Spleen (tissue), 11 donors: ENCODE measurements around the gene PLA2G6. TPM values are rescaled to one million over a fixed set of nuclear protein-coding genes. Genes with fewer than 3 reads are reported as not detected.

Source experiments
- DNase-seq: peaks from one replicate; pipeline ENCODE4 v3.0.0-alpha.2; 2020
- H3K27ac ChIP-seq, 8 donors: fragments of 200-600 bp; sonication (generic) in 7 of 8; 1 replicate in 4 of 8; 2 replicates in 4 of 8; pipeline versions ENCODE4 v1.5.0 to v1.8.0; 2016 to 2021; ENCODE audit warnings: inconsistent platforms in 4 of 8, mild to moderate bottlenecking in 4 of 8, moderate library complexity in 1 of 8
- H3K27me3 ChIP-seq, 7 donors: fragments of 200-600 bp; sonication (generic) in 6 of 7; replicated peaks in 1 of 7; 1 replicate in 4 of 7; 2 replicates in 3 of 7; pipeline versions ENCODE4 v1.5.0 to v1.8.0; 2016 to 2021; ENCODE audit warnings: inconsistent platforms in 3 of 7, mild to moderate bottlenecking in 1 of 7
- H3K36me3 ChIP-seq, 6 donors: fragments of 200-600 bp; sonication (generic) in 5 of 6; 1 replicate in 4 of 6; 2 replicates in 2 of 6; pipeline versions ENCODE4 v1.5.0 to v1.8.0; 2016 to 2021; ENCODE audit warnings: inconsistent platforms in 2 of 6
- H3K4me1 ChIP-seq, 6 donors: fragments of 200-600 bp; sonication (generic) in 5 of 6; 1 replicate in 3 of 6; 2 replicates in 3 of 6; pipeline versions ENCODE4 v1.5.0 to v1.8.0; 2016 to 2021; ENCODE audit warnings: inconsistent platforms in 3 of 6
- H3K4me3 ChIP-seq, 8 donors: fragments of 200-600 bp; sonication (generic) in 7 of 8; 1 replicate in 4 of 8; 2 replicates in 4 of 8; pipeline versions ENCODE4 v1.5.0 to v1.8.0; 2016 to 2021; ENCODE audit warnings: inconsistent platforms in 4 of 8, mild to moderate bottlenecking in 4 of 8, moderate library complexity in 2 of 8
- H3K9me3 ChIP-seq, 8 donors: fragments of 200-600 bp; sonication (generic) in 7 of 8; 1 replicate in 4 of 8; 2 replicates in 4 of 8; pipeline versions ENCODE4 v1.5.0 to v1.8.0; 2016 to 2021; ENCODE audit warnings: inconsistent platforms in 4 of 8
- POLR2A ChIP-seq, 3 donors: fragments of 450-650 bp; IDR thresholded peaks; one replicate each; pipeline ENCODE4 v1.5.1; 2017; ENCODE audit warnings: antibody characterized with exemption in 3 of 3, mild to moderate bottlenecking in 1 of 3
- POLR2AphosphoS5 ChIP-seq, 3 donors: sonication (generic); formaldehyde crosslinking; IDR thresholded peaks; one replicate each; pipeline ENCODE4 v1.5.1; 2017; ENCODE audit warnings: antibody characterized with exemption in 3 of 3
- WGBS, 5 donors: extraction: QIAGEN DNeasy Blood & Tissue Kit in 3 of 5; methylation state at CpG; one replicate each; pipeline versions ENCODE4 v1.1.5 to v1.1.7; 2013 to 2018; 5-methylcytosine and 5-hydroxymethylcytosine counted together
- intact Hi-C: fragments of 100-400 bp; cut with DNase I; formaldehyde crosslinking; loops from one replicate; pipeline ENCODE4 v1.15.0; 2023; ENCODE audit warnings: low total_unique reads
- polyA plus RNA-seq, 3 donors: library from polyadenylated mRNA; stranded (reverse); fragments of 200-250 nt; gene quantifications; one replicate each; pipeline ENCODE4 v1.2.1, GENCODE V29; 2013
- total RNA-seq, 7 donors: library from RNA; depleted of rRNA in 3 of 7; stranded (reverse); fragments of >200 nt in 3 of 7; fragmentation: NEBNext Ultra II Directional in 4 of 7; extraction: Animal tissue kit (Norgen Biotek cat#: 25700) in 4 of 7; gene quantifications; one replicate each; pipeline versions ENCODE4 v1.1.0 to v1.2.1, GENCODE V29; 2016 to 2021
- TF ChIP-seq, protein P1 (sequence below), 11 experiments: fragments of 200-600 bp in 7 of 11; fragments of 450-650 bp in 4 of 11; sonication (generic) in 4 of 11; IDR thresholded peaks in 8 of 11; conservative IDR thresholded peaks in 3 of 11; 1 replicate in 7 of 11; 2 replicates in 4 of 11; pipeline versions ENCODE4 v1.4.0 to v1.8.0; 2016 to 2021; ENCODE audit warnings: antibody characterized with exemption in 11 of 11, inconsistent platforms in 4 of 11, mild to moderate bottlenecking in 1 of 11
- donor health status: healthy with polysubstance abuse.
- donor health status: DM: no; HTN: no; CAD: no; lungs with moderate emphysema.
- donor health status: DM: no; HTN: no; CAD: no.
- donor health status: Bipolar disorder and iron deficiency.
- donor health status: healthy.
- donor health status: DM: no; HTN: no; CAD: no.
- donor health status: DM: yes; HTN: yes; CAD: no.

Gene PLA2G6
- total and polyA plus RNA-seq, 10 donors = 18.1 to 60.9 (median 55.8) TPM

GRCh38 chr22:38202437-38203089, 20.9 kb upstream of the PLA2G6 start:
- TF ChIP-seq, protein P1, sequence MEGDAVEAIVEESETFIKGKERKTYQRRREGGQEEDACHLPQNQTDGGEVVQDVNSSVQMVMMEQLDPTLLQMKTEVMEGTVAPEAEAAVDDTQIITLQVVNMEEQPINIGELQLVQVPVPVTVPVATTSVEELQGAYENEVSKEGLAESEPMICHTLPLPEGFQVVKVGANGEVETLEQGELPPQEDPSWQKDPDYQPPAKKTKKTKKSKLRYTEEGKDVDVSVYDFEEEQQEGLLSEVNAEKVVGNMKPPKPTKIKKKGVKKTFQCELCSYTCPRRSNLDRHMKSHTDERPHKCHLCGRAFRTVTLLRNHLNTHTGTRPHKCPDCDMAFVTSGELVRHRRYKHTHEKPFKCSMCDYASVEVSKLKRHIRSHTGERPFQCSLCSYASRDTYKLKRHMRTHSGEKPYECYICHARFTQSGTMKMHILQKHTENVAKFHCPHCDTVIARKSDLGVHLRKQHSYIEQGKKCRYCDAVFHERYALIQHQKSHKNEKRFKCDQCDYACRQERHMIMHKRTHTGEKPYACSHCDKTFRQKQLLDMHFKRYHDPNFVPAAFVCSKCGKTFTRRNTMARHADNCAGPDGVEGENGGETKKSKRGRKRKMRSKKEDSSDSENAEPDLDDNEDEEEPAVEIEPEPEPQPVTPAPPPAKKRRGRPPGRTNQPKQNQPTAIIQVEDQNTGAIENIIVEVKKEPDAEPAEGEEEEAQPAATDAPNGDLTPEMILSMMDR (IDR thresholded peaks at IDR 0.05 in 8 of 11, conservative IDR thresholded peaks at IDR 0.05 in 3 of 11) = peak in 6 of 11 experiments; percentile 7 to 48 (median 26)
- TF ChIP-seq POLR2AphosphoS5 (IDR thresholded peaks at IDR 0.05) = peak; percentile 5 to 55 (median 8)
- no peak for TF ChIP-seq POLR2A (IDR thresholded peaks at IDR 0.05)
- intact Hi-C loops = no loop called here
- peaks cover 8 to 60% (median 37%) of the 10 kb centered on the region in 6 donors for H3K4me1 ChIP-seq
- DNase-seq = peak; percentile 93
- H3K27ac ChIP-seq = peak overlapping the region; percentile 69 to 96 (median 94)
- H3K4me3 ChIP-seq = peak overlapping the region; percentile 66 to 84 (median 70)
- no peaks in the 10 kb centered on the region for H3K36me3 ChIP-seq
- no peaks in the 10 kb centered on the region for H3K9me3 ChIP-seq
- 0 to 1% (median 1%) methylated on average over 24 to 74 of the region's 74 CpGs for WGBS, 5 donors
- no peaks in the 10 kb centered on the region for H3K27me3 ChIP-seq

DNA sequence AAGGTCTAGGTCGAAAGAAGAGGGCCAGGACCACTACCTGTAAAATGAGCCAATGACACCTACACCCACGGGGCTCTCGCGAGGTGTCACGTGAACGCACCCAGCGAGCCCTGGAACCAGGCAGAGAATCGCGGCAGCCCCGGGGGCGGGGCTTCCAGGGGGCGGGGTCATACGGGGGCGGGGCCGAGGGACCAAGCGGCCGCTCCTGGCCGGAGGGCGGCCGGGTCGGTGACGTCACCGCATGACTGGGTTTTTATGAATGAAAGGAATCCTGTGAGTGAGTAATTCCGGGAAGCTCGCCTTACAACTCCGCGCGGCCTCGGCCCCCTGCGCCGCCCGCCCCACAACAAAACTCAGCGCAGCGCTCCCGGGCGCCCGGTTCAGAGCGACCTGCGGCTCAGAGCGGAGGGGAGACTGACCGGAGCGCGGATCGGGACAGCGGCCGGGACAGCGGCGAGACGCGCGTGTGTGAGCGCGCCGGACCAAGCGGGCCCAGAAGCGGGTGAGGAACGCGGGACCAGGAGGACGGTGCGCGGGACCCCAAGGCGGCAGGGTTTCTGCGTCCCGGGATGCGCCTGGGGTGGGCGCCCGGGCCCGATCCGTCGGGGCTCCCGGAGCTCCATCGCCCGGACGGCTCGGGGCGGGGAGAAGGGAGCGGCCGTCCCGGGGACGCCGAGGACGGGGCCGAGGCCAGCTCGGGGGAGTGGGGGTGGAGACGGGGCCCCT, 20.2 kb upstream of the PLA2G6 start, which contains the start of gene MAFF:
TSS of gene MAFF (plus strand) at position 284 of the 726 bp plus-strand sequence. CDS start 11,860 bp downstream, outside the sequence.
- Histone ChIP-seq H3K9me3 (no peaks in the 10 kb centered on the region), H3K36me3 (no peaks in the 10 kb centered on the region), H3K27me3 (no peaks in the 10 kb centered on the region), H3K27ac (peak within 1 kb of the TSS; percentile 69 to 96 (median 94)), H3K4me3 (peak within 1 kb of the TSS; percentile 66 to 84 (median 70)), H3K4me1 (peaks cover 8 to 60% (median 37%) of the 10 kb centered on the region in 6 donors)
- 0 to 2% (median 1%) methylated on average over 8 to 85 of the region's 85 CpGs for WGBS, 5 donors
- intact Hi-C loops = no loop called here
- peak; percentile 97 for DNase-seq
- TF ChIP-seq POLR2A (IDR thresholded peaks at IDR 0.05) = peak in 2 of 3 donors; percentile 51 to 62
- TF ChIP-seq, protein P1 (IDR thresholded peaks at IDR 0.05 in 8 of 11, conservative IDR thresholded peaks at IDR 0.05 in 3 of 11) = peak in 2 of 11 experiments; percentile 3 to 15
- TF ChIP-seq POLR2AphosphoS5 (IDR thresholded peaks at IDR 0.05) = peak; percentile 90 to 93 (median 91)

DNA sequence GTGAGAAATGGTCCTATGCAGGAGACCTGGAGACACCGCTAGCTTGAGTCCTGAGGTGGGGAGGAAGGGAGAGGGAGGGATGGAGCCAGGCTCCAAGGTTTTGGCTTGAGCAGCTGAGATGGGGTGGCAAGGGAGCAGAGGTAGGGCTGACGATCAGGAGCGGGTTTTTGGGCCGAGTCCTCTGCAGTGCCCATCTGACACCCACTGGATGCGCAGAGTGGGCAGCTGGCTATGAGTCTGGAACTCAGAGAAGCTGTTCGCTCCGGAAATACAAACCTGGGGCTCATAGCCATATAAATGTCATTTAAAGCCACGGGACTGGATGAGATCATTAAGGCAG, 19.7 kb upstream of the PLA2G6 start:
- 25 to 35% (median 30%) methylated on average over 8 of the region's 8 CpGs for WGBS, 5 donors
- no peaks in the 10 kb centered on the region for H3K27me3 ChIP-seq

More for the DNA sequence above, 19.7 kb upstream of the PLA2G6 start:
- intact Hi-C loops = no loop called here
- TF ChIP-seq POLR2AphosphoS5 (IDR thresholded peaks at IDR 0.05) (no peak), POLR2A (IDR thresholded peaks at IDR 0.05) (no peak)
- TF ChIP-seq, protein P1 (IDR thresholded peaks at IDR 0.05 in 8 of 11, conservative IDR thresholded peaks at IDR 0.05 in 3 of 11) = no peak
- no peaks in the 10 kb centered on the region for H3K36me3 ChIP-seq
- H3K4me3 ChIP-seq = peak overlapping the region in 6 of 8 donors; percentile 66 to 84 (median 76)
- no peak for DNase-seq
- peak overlapping the region; percentile 69 to 96 (median 94) for H3K27ac ChIP-seq
- H3K4me1 ChIP-seq = peaks cover 8 to 60% (median 37%) of the 10 kb centered on the region in 6 donors
- no peaks in the 10 kb centered on the region for H3K9me3 ChIP-seq
